NCI-H2107 treated with DMSO at 0.1 percent for 48 hours (cell line): Measurements from ENCODE around the gene FGD1.
A peak's percentile ranks its signal among the peaks of the same experiment; 100 is the strongest.
"Not testable (repeated sequence)": the region's sequence is repeated elsewhere in the genome, so short reads cannot be mapped to it uniquely, and the experiment has no call there.

Source experiments
- DNase-seq: peaks from one replicate; lab custom pipeline; 2025; ENCODE audit not compliant: unreplicated experiment; lab: John Stamatoyannopoulos, UW

Gene FGD1

GRCh38 chrX:54495814-54496516 lies at the start of gene FGD1:
Gene FGD1 (minus strand): TSS chrX:54496234. CDS start chrX:54495432, 802 bp downstream.
- peak; percentile 67 for DNase-seq

GRCh38 chrX:54542239-54542638 lies 46.2 kb upstream of the FGD1 start:
- DNase-seq = not testable (repeated sequence)

GRCh38 chrX:54540289-54540688 lies 44.3 kb upstream of the FGD1 start:
- no peak for DNase-seq

- no peak for DNase-seq
Measured at GRCh38 chrX:54534271-54534670, 38.2 kb upstream of the FGD1 start.

- no peak for DNase-seq
Measured at GRCh38 chrX:54530357-54530900, 34.4 kb upstream of the FGD1 start.

GRCh38 chrX:54529552-54530356 lies 33.7 kb upstream of the FGD1 start, which contains the start of gene GNL3L:
Gene GNL3L (plus strand): TSS chrX:54530219. CDS start chrX:54532567, 2,348 bp downstream.
- DNase-seq = peak; percentile 80

- no peak for DNase-seq
Measured at GRCh38 chrX:54529151-54529550, 33.1 kb upstream of the FGD1 start.

GRCh38 chrX:54509400-54509799 lies 13.4 kb upstream of the FGD1 start:
- no peak for DNase-seq

GRCh38 chrX:54496936-54497335 lies 902 bp upstream of the FGD1 start:
- DNase-seq = no peak

- DNase-seq = no peak
Measured at GRCh38 chrX:54496517-54496852, 451 bp upstream of the FGD1 start.

- DNase-seq = no peak
Measured at GRCh38 chrX:54494989-54495813, 833 bp downstream of the FGD1 start.

GRCh38 chrX:54494166-54494988 lies 1.7 kb downstream of the FGD1 start:
- no peak for DNase-seq

GRCh38 chrX:54492340-54492739 lies 3.7 kb downstream of the FGD1 start:
- no peak for DNase-seq

GRCh38 chrX:54489819-54490218 lies 6.2 kb downstream of the FGD1 start:
- DNase-seq = not testable (repeated sequence)

GRCh38 chrX:54484666-54485065 lies 11.4 kb downstream of the FGD1 start:
- DNase-seq = no peak

- DNase-seq = no peak
Measured at GRCh38 chrX:54483946-54484345, 12.1 kb downstream of the FGD1 start.

- no peak for DNase-seq
Measured at GRCh38 chrX:54482839-54483593, 13.0 kb downstream of the FGD1 start.

- DNase-seq = no peak
Measured at GRCh38 chrX:54479136-54480111, 16.6 kb downstream of the FGD1 start.
